Measurements from ENCODE around the gene SLC4A7.
"Not testable (repeated sequence)": the region's sequence is repeated elsewhere in the genome, so short reads cannot be mapped to it uniquely, and the experiment has no call there.

Gene SLC4A7

DNA sequence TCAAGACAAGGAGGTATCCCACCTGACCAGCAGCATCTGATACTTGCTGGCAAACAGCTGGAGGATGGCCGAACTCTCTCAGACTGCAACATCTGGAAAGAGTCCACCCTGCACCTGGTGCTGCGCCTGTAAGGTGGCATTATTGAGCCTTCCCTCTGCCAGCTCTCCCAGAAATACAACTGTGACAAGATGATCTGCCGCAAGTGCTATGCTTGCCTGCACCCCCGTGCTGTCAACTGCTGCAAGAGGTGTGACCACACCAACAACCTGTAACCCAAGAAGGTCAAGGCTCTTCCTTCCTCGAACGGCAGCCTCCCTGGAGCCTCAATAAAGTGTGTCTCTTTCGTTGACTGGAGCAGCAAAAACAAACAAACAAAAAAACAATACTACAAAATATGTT is 2.2 kb upstream of the SLC4A7 start:
- DNase-seq = no peak

DNA sequence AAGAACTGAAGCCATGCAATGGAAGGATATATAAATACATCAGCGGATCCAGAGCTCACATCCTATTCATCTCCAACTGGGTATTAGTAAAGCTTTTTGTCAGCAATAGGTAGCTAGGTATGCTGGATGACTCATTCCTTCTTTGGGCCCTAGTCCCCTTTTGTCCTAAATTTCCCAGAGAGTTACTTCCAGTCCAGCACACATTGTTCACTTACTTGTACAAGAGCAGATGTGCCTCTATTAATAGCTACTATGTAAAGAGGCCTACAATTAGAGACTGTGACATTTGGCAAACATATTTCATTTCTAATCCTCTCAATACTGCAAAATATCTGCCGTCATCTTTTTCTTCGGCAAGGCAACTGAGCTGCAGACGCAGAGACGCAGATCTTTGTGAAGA is 1.7 kb upstream of the SLC4A7 start:
- DNase-seq = no peak

DNA sequence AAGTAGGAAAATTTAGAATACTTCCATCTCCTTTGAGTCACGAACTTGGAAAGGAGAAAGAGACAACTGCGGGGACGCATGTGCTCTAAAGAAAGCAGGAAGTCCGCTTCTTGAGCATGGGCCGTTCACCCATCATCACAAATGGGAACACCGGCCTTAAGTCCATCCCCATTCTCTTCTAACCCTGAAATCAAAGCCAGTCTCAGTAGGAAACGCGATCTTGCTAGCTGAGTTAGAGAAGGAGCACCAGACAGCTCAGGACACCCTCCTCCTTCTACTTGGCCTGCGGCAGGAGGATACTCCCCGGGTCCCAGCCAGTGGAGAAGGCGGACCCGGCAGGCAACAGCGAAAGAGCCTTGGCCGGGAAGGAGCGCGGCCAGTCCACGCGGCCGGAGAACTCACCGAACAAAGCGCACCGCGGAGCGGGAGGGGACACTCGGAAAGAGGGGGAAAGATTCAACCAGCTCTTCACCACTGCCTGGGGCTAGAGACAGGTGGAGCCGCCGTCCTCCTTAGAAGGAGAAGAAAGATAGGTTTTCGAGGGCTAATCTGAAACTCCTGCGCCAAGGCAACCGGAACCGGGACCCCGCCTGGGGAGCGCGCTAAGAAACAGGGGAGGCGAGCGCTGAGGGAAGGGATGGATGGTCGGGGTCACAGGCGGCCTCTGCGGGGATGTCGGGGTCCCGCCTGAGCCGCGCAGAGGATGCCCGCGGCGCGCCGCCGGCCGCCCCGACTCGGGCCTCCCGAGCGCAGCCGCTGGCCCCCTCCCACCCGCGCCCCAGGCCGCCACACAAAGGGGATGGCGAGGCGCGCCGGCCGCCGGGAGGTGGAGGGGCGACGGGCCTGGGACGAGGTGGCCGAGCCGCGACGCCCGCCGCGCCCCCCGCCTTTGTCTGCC is 818 bp downstream of the SLC4A7 start:
- peak; percentile 57 for DNase-seq

DNA sequence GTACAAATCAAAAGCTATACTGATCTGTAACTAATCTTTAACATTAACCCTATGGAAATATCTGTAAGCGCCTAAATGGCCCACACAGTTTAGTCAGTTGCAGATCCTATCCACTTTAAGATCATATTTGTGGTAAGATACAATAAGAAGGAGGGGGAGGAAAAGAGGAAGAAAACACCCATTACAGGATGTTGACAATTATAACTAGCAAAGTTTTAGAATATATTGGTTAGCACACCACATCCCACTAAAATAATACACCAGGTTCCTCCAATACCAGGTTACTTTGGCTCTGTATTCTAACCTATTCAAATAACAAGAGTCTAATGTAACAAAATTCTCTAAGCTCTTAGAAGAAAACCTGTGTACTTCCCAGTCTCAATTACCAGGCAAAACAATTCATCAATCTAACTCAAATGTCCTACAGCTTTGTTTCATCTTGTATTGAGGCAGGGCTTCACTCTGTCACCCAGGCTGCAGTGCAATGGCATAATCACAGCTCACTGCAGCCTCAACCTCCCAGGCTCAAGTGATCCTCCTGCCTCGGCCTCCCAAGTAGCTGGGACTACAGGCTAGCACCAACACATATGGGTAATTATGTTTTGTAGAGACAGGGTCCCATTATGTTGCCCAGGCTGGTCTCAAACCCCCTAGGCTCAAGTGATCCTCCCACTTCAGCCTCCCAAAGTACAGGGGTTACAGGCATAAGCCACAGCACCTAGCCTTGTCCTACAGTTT is 4.2 kb downstream of the SLC4A7 start:
- DNase-seq = peak; percentile 83

DNA sequence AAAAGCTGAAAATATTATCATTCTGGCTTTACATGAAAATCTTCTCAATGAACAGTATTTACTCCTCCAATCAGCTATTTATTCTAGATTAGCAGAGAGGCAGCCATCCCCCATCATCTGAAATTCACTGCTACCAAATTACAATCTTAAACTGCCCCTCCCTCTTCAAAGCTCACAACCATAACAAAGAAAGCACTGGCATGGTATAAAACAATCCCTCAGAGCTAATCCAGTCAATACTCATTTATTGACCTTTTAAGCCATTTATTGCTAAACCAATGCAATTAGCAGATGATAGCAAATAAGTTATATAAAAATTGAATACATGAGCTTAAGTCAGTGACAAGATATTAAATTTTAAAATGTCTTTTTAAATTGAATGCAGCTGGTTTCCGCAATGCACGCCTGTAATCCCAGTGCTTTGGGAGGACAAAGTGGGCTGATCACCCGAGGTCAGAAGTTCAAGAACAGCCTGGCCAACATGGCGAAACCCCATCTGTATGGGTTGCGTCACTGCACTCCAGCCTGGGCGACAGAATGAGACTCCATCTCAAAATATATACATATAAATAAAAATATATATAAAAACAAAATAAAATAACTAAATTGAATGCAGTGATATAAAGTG is 12.1 kb downstream of the SLC4A7 start:
- peak; percentile 59 for DNase-seq

DNA sequence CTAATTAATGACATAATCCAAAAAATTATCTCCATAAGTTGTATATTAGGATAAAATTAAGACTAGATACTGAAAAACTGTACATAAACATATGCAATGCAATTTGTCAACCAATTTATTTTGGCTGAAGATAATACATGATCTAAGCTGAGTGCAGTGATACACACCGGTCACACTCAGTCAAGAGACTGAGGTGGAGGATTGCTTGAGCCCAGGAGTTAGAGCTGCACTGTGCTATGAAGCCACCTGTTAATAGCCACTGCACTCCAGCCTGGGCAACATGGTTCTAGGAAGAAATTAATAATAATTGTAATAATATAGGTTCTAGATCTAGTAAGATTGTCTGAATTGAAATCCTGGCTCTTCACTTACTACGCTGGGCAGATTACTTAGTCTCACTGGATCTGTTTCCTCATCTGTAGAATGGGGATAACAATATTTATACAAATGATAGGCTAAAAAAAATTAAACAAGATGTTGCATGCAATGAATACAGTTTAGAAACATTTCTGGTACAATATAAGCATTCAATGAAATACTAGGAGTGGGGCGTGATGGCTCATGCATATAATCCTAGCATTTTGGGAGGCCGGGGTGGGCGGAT is 15.8 kb downstream of the SLC4A7 start:
- DNase-seq = no peak

DNA sequence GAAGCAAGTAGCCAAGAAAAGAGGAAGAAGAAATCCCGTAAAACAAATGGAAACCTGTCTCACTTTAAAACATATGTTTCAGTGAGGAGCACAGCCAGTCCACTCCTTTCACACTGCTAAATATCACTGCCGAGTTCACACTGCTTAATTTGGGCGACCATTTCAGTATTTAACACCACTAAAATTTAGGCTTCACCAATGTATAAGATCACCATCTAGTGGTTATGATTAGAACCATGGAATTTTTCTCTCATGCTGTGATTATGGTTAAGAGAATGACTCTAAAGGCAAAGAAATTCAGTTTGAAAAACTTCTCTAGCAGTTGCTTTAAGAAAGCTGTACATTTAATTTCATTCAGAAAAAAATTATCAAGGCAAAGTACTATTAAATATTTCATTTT is 16.6 kb downstream of the SLC4A7 start:
- DNase-seq = peak; percentile 46

DNA sequence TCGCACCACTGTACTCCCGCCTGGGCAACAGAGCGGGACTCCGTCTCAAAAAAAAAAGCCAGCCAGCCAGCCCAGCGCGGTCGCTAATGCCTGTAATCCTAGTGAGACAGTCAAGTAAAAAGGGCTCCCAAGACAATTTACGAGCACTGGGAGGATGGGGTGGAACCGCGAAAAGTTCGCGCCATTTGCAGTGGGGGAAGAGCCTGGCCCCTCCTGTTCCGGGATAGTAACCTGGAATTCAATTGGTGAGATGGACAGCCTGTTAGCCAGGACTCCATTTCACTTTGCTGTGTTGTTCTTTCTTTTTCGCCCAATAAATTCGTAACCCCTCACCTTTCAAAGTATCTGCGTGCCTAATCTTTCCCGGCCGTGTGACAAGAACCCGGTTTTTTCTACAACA is 19.5 kb downstream of the SLC4A7 start:
- no peak for DNase-seq

DNA sequence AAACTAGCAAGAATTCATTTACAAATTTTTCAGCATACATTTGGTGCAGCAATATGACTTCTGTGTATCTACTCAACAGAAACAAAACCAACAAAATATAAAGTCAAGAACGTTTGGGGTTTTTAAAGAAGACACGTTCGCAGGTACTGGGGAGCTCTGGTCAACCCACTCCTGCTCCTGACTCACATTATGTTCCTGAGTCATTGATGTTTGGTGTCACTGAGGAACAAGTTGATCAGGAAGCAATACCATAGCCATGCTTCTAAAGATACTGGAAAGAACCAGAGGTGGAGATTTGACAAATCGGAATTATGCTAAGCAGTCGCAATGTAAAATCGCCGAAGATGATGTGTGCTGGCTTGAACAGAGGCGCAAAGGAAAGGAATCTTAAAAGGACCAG is 22.0 kb downstream of the SLC4A7 start:
- DNase-seq = no peak

DNA sequence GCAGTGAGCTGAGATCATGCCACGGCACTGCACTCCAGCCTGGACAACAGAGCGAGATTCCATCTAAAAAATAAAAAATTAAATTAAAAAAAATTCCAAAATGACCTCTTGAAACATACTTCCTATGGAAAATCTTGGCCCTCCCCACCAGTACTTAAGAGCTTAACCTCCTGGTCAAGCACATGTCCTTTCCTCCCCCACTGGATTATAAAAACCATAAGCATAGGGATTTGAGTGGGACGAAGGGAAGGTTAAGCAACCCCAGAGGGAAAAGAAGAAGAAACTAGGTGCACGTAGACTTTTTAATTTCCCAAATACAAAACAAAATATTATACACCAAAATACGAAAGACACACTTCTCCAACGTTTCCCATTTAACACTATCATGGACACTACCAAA is 25.3 kb downstream of the SLC4A7 start:
- no peak for DNase-seq

DNA sequence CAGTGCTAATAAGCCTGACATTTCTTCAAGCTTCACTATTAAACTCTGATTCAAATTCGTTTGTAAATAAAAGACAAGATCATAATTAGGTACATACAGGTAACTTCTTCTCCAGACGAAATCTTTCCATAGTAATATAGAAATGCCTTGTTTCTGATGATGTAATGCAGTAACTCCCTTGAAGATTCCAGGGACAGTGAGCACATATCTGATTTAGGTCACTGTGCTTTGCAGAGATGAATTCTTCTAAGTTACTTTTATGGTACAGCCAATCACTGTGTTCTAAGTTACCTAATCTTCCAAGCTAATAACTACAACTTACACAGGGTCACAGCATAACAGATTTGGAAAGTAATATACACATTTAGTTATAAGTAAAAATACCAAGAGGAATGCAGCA is 27.6 kb downstream of the SLC4A7 start:
- DNase-seq = no peak

DNA sequence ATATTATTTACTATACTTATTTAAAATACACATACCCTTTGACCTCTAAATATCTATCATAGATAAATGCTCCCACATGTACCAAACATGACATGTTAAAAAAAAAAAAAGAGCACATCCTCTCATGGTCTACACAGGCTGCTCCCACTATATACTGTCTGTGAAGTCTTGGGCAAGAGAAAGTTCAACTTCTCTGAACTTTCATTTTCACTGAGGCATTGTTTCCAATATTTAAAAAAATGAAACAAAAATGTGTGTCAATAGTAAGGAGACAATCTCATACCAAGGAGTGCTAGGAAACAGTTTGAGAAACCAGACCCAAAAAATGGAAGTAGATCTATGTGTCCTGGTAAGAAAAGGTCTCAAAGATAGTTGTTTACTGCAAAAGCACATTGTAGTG is 29.3 kb downstream of the SLC4A7 start:
- peak; percentile 75 for DNase-seq

DNA sequence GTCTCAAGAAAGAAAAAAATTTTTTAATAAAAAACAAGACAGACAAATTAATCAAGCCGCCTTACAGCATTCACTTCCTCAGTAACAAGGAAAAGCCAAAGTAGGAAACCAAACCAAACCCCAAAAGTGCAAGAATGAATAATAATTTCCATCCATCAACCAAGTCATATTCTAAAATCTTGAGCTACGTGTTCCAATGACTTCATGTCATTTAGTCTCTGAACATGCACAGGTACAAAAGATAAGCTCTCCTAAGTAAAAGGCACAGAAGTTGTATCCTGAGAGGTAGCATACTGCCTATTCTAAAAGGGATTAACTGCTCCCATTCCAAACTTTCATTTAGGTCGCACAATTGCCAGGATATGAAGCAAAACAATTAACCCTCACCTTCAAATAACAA is 29.7 kb downstream of the SLC4A7 start:
- no peak for DNase-seq

DNA sequence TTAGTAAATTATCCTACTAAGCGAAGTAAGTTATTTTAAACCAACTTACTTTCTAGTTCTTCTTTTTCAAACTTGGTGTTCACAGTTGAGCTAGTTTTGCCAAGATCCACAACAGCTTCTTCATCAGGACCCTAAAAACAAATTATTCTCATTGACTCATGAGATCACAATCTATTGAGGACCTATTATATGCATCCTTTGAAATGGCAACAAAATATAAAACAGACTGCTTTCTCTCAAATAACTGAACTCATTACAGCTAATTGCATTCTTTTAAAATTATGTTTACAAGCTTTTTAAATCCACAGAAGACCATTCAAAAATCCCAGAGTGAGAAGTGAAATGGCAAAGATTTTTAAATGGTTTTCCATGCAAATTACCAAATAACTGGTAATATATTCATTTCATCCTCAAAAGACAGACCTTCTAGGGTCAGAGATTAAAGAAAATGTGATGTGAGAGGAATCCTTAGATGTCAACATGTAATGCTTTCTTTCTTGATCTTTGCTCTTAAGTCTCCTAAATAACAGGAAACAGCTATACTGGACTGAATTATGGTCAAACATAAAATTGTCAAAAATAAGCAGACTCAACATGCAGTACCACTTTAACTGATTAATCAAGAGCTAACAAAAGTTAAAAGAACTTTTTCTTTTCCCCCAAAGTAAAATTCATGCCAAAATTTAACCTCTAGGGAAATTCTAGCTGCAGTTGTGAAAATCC is 31.7 kb downstream of the SLC4A7 start:
- DNase-seq = no peak

DNA sequence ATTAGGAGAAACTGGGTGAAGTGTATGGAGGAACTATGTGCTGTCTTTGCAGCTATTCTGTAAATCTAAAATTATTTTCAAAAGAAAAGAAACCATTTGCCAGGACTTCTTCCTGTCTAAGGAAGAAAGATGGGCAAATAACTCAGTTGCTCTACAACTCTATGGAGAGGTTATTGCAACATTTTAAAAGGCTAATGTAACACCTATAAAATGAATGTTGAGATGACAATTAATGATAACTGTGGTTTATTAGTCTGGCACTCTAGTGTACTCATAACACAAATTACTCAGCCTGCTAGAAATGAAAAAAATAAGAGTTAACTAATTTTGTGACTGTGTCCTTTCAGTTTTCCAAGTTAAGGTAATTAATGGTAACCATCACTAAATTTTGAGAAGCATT is 32.3 kb downstream of the SLC4A7 start:
- no peak for DNase-seq

DNA sequence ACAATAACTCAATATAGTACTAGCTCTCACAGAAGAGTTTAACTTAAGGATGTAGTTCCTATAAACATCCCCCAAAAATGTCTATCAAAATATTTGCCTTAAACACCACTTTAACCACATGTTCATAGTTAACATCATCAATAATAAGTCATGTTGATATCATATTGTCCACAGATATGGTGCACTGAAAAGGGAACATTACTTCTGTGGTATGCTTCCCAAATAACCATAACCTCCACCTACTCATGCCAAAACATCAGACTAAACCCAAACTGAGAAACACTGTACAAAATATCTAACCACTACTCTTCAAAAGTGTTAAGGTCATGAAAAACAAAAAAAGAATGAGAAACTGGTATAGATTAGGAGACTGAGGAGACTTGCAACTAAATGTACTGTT is 32.9 kb downstream of the SLC4A7 start:
- DNase-seq = no peak

DNA sequence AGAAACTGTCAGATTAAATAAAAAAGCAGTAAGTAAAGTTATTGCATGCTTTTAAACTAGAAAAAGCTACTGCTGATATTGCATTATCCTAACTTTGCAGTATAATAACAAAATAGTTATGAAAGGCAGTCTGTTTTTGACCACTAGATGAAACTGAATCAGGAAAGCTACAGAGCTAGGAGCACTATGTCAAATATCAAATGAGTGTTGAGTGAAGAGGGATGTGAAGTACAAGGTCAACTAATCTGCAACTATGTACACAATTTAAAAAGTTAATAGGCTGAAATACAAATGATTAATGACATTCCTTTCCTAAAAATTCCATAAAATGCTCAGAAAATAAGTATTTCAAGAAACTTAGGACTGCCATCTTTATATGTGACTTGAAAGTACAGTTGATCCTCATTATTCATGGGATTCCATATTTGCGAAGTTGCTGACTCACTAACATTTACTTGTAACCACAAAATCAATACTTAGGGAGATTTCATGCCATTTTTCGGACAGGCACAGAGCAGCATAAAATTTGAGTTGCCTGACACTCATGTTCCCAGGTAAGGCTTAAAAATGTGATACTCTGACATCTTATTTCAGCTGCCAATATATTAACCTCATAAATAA is 34.5 kb downstream of the SLC4A7 start:
- DNase-seq = no peak

DNA sequence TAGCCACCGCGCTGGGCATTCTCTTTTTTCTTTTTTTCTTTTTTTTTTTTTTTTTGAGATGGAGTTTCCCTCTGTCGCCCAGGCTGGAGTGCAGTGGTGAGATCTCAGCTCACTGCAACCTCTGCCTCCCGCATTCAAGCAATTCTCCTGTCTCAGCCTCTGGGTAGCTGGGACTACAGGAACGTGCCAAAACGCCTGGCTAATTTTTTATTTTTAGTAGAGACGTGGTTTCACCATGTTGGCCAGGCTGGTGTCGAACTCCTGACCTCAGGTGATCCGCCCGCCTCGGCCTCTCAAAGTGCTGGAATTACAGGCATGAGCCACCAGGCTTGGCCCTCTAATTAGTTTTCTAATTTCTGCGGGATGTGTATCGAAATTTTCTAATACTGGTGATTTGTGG is 41.2 kb downstream of the SLC4A7 start:
- DNase-seq = not testable (repeated sequence)

DNA sequence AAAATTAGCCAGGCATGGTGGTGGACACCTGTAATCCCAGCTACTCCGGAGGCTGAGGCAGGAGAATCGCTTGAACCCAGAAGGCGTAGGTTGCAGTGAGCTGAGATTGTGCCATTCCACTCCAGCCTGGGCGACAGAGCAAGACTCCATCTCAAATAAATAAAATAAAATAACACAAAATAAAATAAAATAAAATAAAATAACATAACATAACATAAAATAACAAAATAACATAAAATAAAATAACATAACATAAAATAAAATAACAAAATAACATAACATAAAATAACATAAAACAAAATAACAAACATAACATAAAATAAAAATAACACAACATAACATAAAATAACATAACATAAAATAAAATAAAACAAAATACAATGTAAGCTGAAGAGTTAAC is 45.8 kb downstream of the SLC4A7 start:
- DNase-seq = not testable (repeated sequence)

DNA sequence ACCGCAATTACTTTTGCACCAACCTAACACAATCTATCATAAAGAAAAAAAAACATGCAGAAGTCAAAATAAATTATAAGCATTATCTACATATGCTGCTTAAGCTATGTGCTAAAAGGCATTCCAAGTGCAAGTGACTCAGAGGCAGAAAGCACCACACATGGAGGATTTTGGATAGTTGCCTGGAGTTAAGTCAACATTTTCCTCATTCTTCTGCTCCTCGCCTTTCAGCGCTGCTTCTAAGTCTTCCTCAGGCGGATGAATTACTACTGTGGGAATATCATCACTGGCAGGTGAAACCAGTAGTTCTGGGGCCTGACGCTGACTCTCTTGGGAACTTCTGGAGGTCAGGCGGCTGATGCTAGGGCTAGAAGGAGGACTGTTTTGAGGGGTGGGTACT is 53.1 kb downstream of the SLC4A7 start:
- DNase-seq = no peak

DNA sequence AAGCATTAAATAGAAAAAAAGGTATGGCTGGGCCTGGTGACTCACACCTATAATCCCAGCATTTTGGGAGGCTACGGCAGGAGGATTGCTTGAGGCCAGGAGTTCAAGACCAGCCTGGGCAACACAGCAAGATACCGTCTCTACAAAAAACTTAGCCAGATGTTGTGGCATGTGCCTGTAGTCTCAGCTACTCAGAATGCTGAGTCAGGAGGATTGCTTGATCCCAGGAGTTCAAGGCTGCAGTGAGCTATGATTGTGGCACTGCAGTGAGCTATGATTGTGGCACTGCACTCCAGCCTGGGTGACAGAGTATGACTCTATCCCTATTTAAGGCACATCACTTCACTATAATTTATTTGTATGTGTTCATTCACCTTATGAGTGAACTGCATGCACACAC is 54.3 kb downstream of the SLC4A7 start:
- no peak for DNase-seq

DNA sequence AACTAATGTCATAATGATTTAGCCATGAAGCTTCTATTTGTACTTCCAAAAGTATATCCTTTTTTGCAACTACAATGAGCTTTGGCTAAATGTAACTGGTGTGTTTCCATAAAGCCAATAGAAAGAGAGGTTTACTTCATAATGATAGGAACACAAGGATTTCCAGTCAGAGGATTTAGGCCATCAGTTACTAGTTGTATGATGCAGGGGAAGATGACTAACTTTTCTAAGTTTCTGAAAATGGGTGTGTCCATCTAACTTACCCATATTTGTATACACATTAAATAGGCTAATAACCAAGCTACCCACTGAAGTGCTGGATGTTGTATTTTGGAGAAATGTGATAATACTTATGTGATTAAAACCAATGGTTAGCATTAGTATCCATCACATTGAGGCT is 55.7 kb downstream of the SLC4A7 start:
- DNase-seq = no peak

Data from MV-4-11 (cell line).